ENCODE measurements around the gene ORC3.

DNA sequence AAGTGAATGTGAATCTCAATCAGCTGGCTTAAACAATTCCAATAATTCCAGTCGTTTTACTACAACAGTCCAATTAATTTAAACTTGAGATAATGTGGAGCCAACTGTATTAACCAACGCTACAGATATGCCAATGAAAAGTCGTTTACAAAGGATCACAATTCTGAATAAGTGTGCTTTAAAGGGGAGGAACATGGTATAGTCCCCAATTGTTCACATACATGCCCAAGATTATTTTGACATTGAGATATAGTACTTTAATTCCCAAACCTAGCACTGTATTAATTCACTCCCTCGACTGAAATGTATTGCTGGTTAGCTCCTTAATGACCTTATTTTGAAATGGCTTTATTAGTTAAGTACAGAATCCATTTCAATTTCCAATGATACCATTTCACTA, 109.6 kb downstream of the ORC3 start:
- TF ChIP-seq, protein P1, sequence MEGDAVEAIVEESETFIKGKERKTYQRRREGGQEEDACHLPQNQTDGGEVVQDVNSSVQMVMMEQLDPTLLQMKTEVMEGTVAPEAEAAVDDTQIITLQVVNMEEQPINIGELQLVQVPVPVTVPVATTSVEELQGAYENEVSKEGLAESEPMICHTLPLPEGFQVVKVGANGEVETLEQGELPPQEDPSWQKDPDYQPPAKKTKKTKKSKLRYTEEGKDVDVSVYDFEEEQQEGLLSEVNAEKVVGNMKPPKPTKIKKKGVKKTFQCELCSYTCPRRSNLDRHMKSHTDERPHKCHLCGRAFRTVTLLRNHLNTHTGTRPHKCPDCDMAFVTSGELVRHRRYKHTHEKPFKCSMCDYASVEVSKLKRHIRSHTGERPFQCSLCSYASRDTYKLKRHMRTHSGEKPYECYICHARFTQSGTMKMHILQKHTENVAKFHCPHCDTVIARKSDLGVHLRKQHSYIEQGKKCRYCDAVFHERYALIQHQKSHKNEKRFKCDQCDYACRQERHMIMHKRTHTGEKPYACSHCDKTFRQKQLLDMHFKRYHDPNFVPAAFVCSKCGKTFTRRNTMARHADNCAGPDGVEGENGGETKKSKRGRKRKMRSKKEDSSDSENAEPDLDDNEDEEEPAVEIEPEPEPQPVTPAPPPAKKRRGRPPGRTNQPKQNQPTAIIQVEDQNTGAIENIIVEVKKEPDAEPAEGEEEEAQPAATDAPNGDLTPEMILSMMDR (conservative IDR thresholded peaks at IDR 0.05; ENCODE audit: low read depth, low read length): no peak
- no peak for TF ChIP-seq EZH2 (IDR thresholded peaks at IDR 0.05; ENCODE audit: borderline replicate concordance, low read depth, low read length, poor library complexity, severe bottlenecking)
